Panc1 (cell line): ENCODE measurements around the gene FAM107B.

Source experiments
- CTCF ChIP-seq: fragments of 450-650 bp; IDR thresholded peaks from 2 replicates; pipeline ENCODE4 v1.5.1; 2017; ENCODE audit warnings: mild to moderate bottlenecking
- POLR2AphosphoS5 ChIP-seq: IDR thresholded peaks from 2 replicates; pipeline ENCODE4 v1.6.1; 2012; ENCODE audit warnings: mild to moderate bottlenecking, low read depth, low read length, moderate library complexity
- SIN3A ChIP-seq: IDR thresholded peaks from 2 replicates; pipeline ENCODE4 v1.6.1; 2012; ENCODE audit warnings: low read depth, mild to moderate bottlenecking, low read length, moderate library complexity, borderline replicate concordance; ENCODE audit not compliant: insufficient read depth
- TCF7L2 ChIP-seq: IDR thresholded peaks from 2 replicates; pipeline ENCODE4 v1.6.1; 2011; ENCODE audit warnings: mild to moderate bottlenecking, low read depth, low read length, inconsistent platforms
- TF ChIP-seq, protein P1 (sequence below), 2 experiments: IDR thresholded peaks; 2 replicates each; pipeline ENCODE4 v1.6.1; 2011 to 2012; ENCODE audit warnings: low read depth in 2 of 2, control low read depth in 1 of 2, low read length in 1 of 2, mild to moderate bottlenecking in 1 of 2, moderate library complexity in 1 of 2; ENCODE audit not compliant: insufficient read depth in 1 of 2

GRCh38 chr10:14705548-14706230 lies 69.0 kb downstream of the FAM107B start:
- no peak for TF ChIP-seq CTCF
- TF ChIP-seq TCF7L2, result no peak
- TF ChIP-seq POLR2AphosphoS5, result no peak
- TF ChIP-seq, protein P1, sequence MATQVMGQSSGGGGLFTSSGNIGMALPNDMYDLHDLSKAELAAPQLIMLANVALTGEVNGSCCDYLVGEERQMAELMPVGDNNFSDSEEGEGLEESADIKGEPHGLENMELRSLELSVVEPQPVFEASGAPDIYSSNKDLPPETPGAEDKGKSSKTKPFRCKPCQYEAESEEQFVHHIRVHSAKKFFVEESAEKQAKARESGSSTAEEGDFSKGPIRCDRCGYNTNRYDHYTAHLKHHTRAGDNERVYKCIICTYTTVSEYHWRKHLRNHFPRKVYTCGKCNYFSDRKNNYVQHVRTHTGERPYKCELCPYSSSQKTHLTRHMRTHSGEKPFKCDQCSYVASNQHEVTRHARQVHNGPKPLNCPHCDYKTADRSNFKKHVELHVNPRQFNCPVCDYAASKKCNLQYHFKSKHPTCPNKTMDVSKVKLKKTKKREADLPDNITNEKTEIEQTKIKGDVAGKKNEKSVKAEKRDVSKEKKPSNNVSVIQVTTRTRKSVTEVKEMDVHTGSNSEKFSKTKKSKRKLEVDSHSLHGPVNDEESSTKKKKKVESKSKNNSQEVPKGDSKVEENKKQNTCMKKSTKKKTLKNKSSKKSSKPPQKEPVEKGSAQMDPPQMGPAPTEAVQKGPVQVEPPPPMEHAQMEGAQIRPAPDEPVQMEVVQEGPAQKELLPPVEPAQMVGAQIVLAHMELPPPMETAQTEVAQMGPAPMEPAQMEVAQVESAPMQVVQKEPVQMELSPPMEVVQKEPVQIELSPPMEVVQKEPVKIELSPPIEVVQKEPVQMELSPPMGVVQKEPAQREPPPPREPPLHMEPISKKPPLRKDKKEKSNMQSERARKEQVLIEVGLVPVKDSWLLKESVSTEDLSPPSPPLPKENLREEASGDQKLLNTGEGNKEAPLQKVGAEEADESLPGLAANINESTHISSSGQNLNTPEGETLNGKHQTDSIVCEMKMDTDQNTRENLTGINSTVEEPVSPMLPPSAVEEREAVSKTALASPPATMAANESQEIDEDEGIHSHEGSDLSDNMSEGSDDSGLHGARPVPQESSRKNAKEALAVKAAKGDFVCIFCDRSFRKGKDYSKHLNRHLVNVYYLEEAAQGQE (IDR thresholded peaks at IDR 0.05; ENCODE audit: insufficient read depth in 1 of 2, low read depth in 2 of 2, low read length in 1 of 2), result no peak
- no peak for TF ChIP-seq SIN3A
